HG02759 (cell line): ENCODE results near the gene DOCK10.
"Not testable (repeated sequence)": the region's sequence is repeated elsewhere in the genome, so short reads cannot be mapped to it uniquely, and the experiment has no call there.

ENCODE experiments used
- ATAC-seq: cut with Tn5 transposase; IDR thresholded peaks from one replicate; pipeline ENCODE4 v1.9.1; 2021; ENCODE audit warnings: mild to moderate bottlenecking, moderate library complexity; ENCODE audit not compliant: unreplicated experiment

The DOCK10 gene

GRCh38 chr2:225041851-225042799, at the start of gene DOCK10:
TSS of gene DOCK10 (minus strand) at chr2:225042468. CDS start at chr2:225042374, 94 bp downstream.
- peak; percentile 28 for ATAC-seq

GRCh38 chr2:225091336-225091735, 49.1 kb upstream of the DOCK10 start:
- no peak for ATAC-seq

- no peak for ATAC-seq
These were observed 48.5 kb upstream of the DOCK10 start for GRCh38 chr2:225090746-225091145.

GRCh38 chr2:225086915-225087314, 44.6 kb upstream of the DOCK10 start:
- no peak for ATAC-seq

- ATAC-seq, result no peak
These were observed 44.2 kb upstream of the DOCK10 start for GRCh38 chr2:225086439-225086838.

GRCh38 chr2:225083276-225083675, 41.0 kb upstream of the DOCK10 start:
- ATAC-seq, result no peak

- ATAC-seq, result no peak
These were observed 33.9 kb upstream of the DOCK10 start for GRCh38 chr2:225076125-225076524.

- ATAC-seq, result no peak
These were observed 32.8 kb upstream of the DOCK10 start for GRCh38 chr2:225074919-225075681.

- no peak for ATAC-seq
These were observed 32.1 kb upstream of the DOCK10 start for GRCh38 chr2:225074366-225074765.

GRCh38 chr2:225073198-225073597, 30.9 kb upstream of the DOCK10 start:
- no peak for ATAC-seq

- no peak for ATAC-seq
These were observed 30.2 kb upstream of the DOCK10 start for GRCh38 chr2:225072444-225072843.

GRCh38 chr2:225070811-225071210, 28.5 kb upstream of the DOCK10 start:
- ATAC-seq, result no peak

- no peak for ATAC-seq
These were observed 27.7 kb upstream of the DOCK10 start for GRCh38 chr2:225069966-225070365.

GRCh38 chr2:225069477-225069876, 27.2 kb upstream of the DOCK10 start:
- ATAC-seq, result no peak

GRCh38 chr2:225065882-225066281, 23.6 kb upstream of the DOCK10 start:
- no peak for ATAC-seq

- ATAC-seq, result no peak
These were observed 22.7 kb upstream of the DOCK10 start for GRCh38 chr2:225064928-225065327.

- no peak for ATAC-seq
These were observed 22.1 kb upstream of the DOCK10 start for GRCh38 chr2:225064362-225064761.

- no peak for ATAC-seq
These were observed 14.2 kb upstream of the DOCK10 start for GRCh38 chr2:225056330-225057073.

- ATAC-seq, result no peak
These were observed 13.4 kb upstream of the DOCK10 start for GRCh38 chr2:225055714-225056113.

- ATAC-seq, result no peak
These were observed 10.4 kb upstream of the DOCK10 start for GRCh38 chr2:225052703-225053102.

- ATAC-seq, result not testable (repeated sequence)
These were observed 5.2 kb upstream of the DOCK10 start for GRCh38 chr2:225047502-225047901.
